Medulla oblongata (tissue), 1 donor: Measurements from ENCODE around the gene MYO18B.

Experiments used
- DNase-seq: peaks from one replicate; pipeline ENCODE4 v3.0.0-alpha.2; 2015; ENCODE audit errors: extremely low spot score

The MYO18B gene

GRCh38 chr22:25900390-25900789 lies 158.4 kb downstream of the MYO18B start:
- no peak for DNase-seq

- DNase-seq: peak; percentile 93
These were observed 158.9 kb downstream of the MYO18B start for GRCh38 chr22:25900880-25901279.

GRCh38 chr22:25902402-25902801 lies 160.4 kb downstream of the MYO18B start:
- no peak for DNase-seq

GRCh38 chr22:25903294-25903693 lies 161.3 kb downstream of the MYO18B start:
- DNase-seq: no peak

GRCh38 chr22:25908212-25908611 lies 166.2 kb downstream of the MYO18B start:
- no peak for DNase-seq

GRCh38 chr22:25908755-25909154 lies 166.8 kb downstream of the MYO18B start:
- no peak for DNase-seq

- no peak for DNase-seq
These were observed 167.8 kb downstream of the MYO18B start for GRCh38 chr22:25909614-25910387.

GRCh38 chr22:25911243-25911972 lies 169.4 kb downstream of the MYO18B start:
- DNase-seq: no peak

- DNase-seq: no peak
These were observed 177.5 kb downstream of the MYO18B start for GRCh38 chr22:25919452-25919851.

GRCh38 chr22:25922141-25922540 lies 180.2 kb downstream of the MYO18B start:
- no peak for DNase-seq

- no peak for DNase-seq
These were observed 181.9 kb downstream of the MYO18B start for GRCh38 chr22:25923914-25924313.

GRCh38 chr22:25928038-25928437 lies 186.1 kb downstream of the MYO18B start:
- DNase-seq: no peak

- no peak for DNase-seq
These were observed 187.4 kb downstream of the MYO18B start for GRCh38 chr22:25929321-25929878.

- no peak for DNase-seq
These were observed 188.1 kb downstream of the MYO18B start for GRCh38 chr22:25930083-25930482.

- DNase-seq: no peak
These were observed 188.9 kb downstream of the MYO18B start for GRCh38 chr22:25930788-25931310.

GRCh38 chr22:25933158-25933788 lies 191.3 kb downstream of the MYO18B start:
- DNase-seq: no peak

- no peak for DNase-seq
These were observed 193.5 kb downstream of the MYO18B start for GRCh38 chr22:25935266-25936058.

GRCh38 chr22:25938151-25938550 lies 196.2 kb downstream of the MYO18B start:
- no peak for DNase-seq

GRCh38 chr22:25939384-25939783 lies 197.4 kb downstream of the MYO18B start:
- DNase-seq: no peak

- DNase-seq: no peak
These were observed 198.5 kb downstream of the MYO18B start for GRCh38 chr22:25940479-25940878.

GRCh38 chr22:25941365-25941960 lies 199.5 kb downstream of the MYO18B start:
- DNase-seq: no peak
